Motor neuron (in vitro differentiated cells): Measurements from ENCODE around the gene OCIAD2. TPM values are rescaled to one million over a fixed set of nuclear protein-coding genes. Genes with fewer than 3 reads are reported as not detected.
"Not testable (repeated sequence)": the region's sequence is repeated elsewhere in the genome, so short reads cannot be mapped to it uniquely, and the experiment has no call there.

ENCODE experiments used
- ATAC-seq, 8 experiments: fragments of 200-7000 bp; cut with Tn5 transposase; replicated peaks in 6 of 8; 2 replicates each; pipeline ENCODE4 v1.8.0; 2021; ENCODE audit warnings: mild to moderate bottlenecking in 8 of 8, moderate library complexity in 8 of 8
- H3K27ac ChIP-seq, 2 donors: fragments of 250-450 bp; sonication (Bioruptor Pico); 2 replicates each; pipeline ENCODE4 v1.9.0; 2021; ENCODE audit warnings: antibody characterized with exemption in 2 of 2, mild to moderate bottlenecking in 2 of 2, moderate library complexity in 1 of 2
- H3K4me1 ChIP-seq, 2 donors: fragments of 250-450 bp; sonication (Bioruptor Pico); replicated peaks in 1 of 2; 2 replicates each; pipeline ENCODE4 v1.6.1; 2021; ENCODE audit warnings: antibody characterized with exemption in 2 of 2, mild to moderate bottlenecking in 2 of 2, moderate library complexity in 1 of 2
- H3K4me3 ChIP-seq, 5 donors: fragments of 250-450 bp; sonication (Bioruptor Pico); 2 replicates each; pipeline ENCODE4 v1.9.0; 2021; ENCODE audit warnings: antibody characterized with exemption in 5 of 5, mild to moderate bottlenecking in 5 of 5, moderate library complexity in 4 of 5
- WGBS, 10 experiments: fragments of 450-650 bp; shearing (Covaris generic); methylation state at CpG; one replicate each; pipeline ENCODE4 v1.0.0; 2022; 5-methylcytosine and 5-hydroxymethylcytosine counted together
- in situ Hi-C, 9 experiments: fragments of 400-800 bp; cut with MboI; loops; one replicate each; pipeline ENCODE4 v1.15.0; 2021; ENCODE audit warnings: low sequenced_read_pairs in 9 of 9, low pct_unique_long_range_greater_than_20kb in 2 of 9; ENCODE audit not compliant: unreplicated experiment in 9 of 9
- total RNA-seq, 8 experiments: library from RNA; unstranded; fragments of 300-600 nt; gene quantifications; 2 replicates each; pipeline versions ENCODE4 v1.2.3 to v1.2.4, GENCODE V29; 2022

OCIAD2 gene
- total RNA-seq, 8 experiments from 2014 or later: 3.8 to 43.0 (median 13.0) TPM

DNA sequence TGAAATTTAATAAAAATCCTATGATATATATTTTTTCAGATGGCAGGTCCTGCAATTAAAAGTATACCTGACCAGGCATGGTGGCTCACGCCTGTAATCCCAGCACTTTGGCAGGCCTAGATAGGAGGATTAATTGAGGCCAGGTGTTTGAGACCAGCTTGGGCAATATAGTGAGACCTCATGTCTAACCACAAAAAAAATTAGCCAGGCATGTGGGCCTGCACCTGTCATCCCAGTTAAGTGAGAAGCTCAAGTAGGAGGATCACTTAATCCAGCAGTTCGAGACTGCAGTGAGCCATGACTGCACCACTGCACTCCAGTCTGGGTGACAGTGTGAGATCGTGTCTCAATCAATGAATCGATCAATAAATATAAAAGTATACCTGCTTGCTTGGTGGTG, 2.5 kb downstream of the OCIAD2 start:
- no peaks in the 10 kb centered on the region for H3K4me1 ChIP-seq
- H3K27ac ChIP-seq: no peak overlapping the region
- WGBS, 10 experiments: 60 to 100% (median 100%) methylated on average over 1 to 4 of the region's 4 CpGs; no CpG with 5 or more reads in 4 of the 10 experiments
- no peak overlapping the region for H3K4me3 ChIP-seq
- in situ Hi-C loops: no loop called here
- no peak for ATAC-seq

DNA sequence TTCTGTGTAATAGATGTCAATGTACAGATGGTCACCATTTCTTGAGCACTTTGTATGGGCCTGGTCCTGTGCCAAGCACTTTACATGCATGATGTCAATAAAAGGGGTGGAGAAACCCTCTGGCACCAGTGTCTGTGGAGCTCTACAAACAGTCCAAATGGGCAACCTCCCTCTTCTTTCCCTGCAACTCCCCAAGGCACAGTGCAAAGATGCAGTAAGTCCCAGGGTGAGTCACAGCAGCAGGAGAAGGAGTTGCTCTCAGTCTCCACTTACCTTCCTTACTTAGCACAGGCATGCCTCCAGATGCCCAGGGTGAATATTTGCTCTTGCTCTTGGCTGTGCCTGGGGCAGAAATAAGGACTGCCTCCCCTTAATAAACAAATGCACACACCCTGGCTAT, 4.3 kb downstream of the OCIAD2 start:
- Histone ChIP-seq H3K27ac (no peak overlapping the region), H3K4me1 (no peaks in the 10 kb centered on the region), H3K4me3 (no peak overlapping the region)
- ATAC-seq: peak in 3 of 8 experiments; percentile 86 to 90 (median 86)
- in situ Hi-C loops: no loop called here

DNA sequence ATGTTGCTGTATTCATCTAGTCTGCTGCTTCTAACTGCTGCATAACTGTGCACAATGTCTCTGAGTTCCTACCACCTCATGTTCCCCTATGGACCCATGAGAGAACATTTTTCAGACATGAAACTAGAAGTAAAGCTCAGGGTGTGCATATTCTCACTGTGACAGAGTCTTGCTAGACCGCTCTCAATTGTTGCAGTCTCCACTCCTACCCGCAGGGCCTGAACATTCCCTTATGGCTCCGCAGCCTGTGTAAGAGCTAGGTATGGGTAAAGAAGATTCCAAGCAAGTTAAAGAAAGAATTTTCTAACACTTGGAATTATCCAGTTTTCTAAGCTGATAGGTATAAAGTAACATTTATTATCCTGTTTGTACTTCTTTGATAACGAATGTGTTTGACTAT, 5.4 kb downstream of the OCIAD2 start:
- Histone ChIP-seq H3K4me1 (no peaks in the 10 kb centered on the region), H3K4me3 (no peak overlapping the region), H3K27ac (no peak overlapping the region)
- no peak for ATAC-seq
- in situ Hi-C loops: no loop called here
- 78 to 100% (median 97%) methylated on average over 1 to 4 of the region's 4 CpGs; no CpG with 5 or more reads in 1 of the 10 experiments for WGBS, 10 experiments

DNA sequence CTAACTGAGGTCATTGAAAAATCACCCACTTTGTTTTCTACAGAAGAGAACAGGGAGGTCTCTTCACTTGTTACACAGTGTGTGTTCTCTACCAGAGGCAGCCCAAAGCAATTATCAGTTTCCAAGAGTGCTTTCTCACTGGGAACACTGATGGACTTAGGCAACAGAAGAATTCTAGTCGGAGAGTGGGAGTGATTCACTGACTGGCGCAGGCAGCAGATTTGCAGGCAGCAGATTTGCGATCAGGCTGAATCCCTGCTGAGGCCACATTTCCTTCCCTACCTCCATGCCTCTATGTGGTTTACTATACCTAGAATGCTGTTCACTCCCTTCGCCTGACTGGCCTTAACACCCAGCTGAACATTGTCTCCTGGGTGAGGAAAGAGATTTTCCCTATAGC, 6.6 kb downstream of the OCIAD2 start:
- H3K4me3 ChIP-seq: no peak overlapping the region
- in situ Hi-C loops: no loop called here
- no peaks in the 10 kb centered on the region for H3K4me1 ChIP-seq
- 50 to 100% (median 83%) methylated on average over 2 to 4 of the region's 4 CpGs; no CpG with 5 or more reads in 5 of the 10 experiments for WGBS, 10 experiments
- ATAC-seq: peak in 5 of 8 experiments; percentile 24 to 66 (median 35)
- H3K27ac ChIP-seq: no peak overlapping the region

DNA sequence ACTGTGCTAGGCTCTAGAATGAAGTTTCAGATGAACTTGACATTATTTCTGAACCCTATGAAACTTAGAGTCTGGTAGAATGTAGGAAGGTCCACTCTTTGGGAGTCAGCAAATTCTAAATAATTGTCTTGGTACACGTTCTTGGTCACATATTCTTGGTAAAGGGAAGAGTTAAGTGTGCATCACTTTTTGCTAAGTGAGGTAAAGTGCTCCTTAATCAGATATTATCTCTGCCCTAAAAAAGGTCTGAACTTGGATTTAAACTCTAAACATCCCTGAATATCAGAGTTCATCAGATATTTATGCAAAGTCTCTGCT, 7.2 kb downstream of the OCIAD2 start:
- no peak overlapping the region for H3K27ac ChIP-seq
- H3K4me1 ChIP-seq: no peaks in the 10 kb centered on the region
- H3K4me3 ChIP-seq: no peak overlapping the region
- 55 to 80% (median 67%) methylated on average over 1 of the region's 1 CpG; no CpG with 5 or more reads in 3 of the 10 experiments for WGBS, 10 experiments
- no peak for ATAC-seq
- in situ Hi-C loops: no loop called here

DNA sequence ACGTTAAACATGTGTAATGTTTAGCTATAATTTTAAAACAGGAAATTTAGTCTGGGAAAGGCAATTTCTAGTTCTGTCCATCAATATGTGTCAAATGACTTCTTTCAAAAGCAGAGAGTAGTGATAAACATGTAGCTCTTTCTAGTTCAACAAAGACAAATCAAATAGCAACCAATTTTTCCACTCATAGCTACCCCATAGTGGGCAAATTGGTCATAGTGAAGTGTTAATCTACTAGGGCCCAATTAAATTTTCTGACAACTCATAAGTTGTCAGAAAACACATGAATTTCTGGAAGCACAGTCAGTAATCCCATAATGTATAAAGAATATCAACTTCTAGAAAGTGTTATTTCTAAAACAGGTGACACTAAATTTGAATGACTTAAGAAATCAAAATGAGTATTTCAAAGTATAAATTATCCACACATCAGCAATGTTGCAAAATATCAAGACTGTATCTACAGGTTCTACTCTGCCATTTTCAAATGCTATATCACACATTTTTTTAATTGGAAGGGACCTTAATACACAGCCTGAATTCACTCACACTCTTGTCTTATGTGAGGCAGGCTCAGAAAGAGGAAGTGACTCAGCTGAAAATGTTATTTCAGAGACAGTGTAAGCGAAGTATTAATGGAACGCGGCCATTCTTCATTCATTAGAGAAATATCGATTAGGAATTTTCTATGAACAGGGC, 7.7 kb downstream of the OCIAD2 start:
- no peak for ATAC-seq
- no peak overlapping the region for H3K27ac ChIP-seq
- 87 to 100% (median 95%) methylated on average over 1 to 5 of the region's 5 CpGs; no CpG with 5 or more reads in 2 of the 10 experiments for WGBS, 10 experiments
- no peak overlapping the region for H3K4me3 ChIP-seq
- no peaks in the 10 kb centered on the region for H3K4me1 ChIP-seq
- in situ Hi-C loops: no loop called here

DNA sequence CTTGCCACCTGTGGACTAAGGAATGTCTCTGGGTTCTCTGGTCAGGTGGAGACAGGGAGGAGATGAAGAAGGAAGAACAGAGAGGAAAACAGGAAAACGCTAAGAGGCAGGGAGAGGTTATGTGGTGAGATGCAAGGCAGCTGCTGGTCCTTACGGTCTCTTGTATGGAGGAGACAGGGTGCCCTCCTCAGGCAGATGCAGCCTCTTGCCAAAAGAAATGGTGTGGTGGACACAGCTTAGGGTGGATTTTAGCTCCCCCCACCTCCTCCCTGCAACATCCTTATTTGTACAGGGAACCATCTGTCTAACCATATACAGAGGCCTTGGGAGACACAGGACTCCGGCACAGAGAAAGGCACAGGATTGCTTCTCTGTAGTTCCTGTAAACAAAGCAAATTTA, 9.7 kb downstream of the OCIAD2 start:
- no peaks in the 10 kb centered on the region for H3K4me1 ChIP-seq
- in situ Hi-C loops: no loop called here
- H3K4me3 ChIP-seq: no peak overlapping the region
- 73 to 100% (median 96%) methylated on average over 1 to 3 of the region's 3 CpGs; no CpG with 5 or more reads in 5 of the 10 experiments for WGBS, 10 experiments
- ATAC-seq: no peak
- H3K27ac ChIP-seq: no peak overlapping the region

DNA sequence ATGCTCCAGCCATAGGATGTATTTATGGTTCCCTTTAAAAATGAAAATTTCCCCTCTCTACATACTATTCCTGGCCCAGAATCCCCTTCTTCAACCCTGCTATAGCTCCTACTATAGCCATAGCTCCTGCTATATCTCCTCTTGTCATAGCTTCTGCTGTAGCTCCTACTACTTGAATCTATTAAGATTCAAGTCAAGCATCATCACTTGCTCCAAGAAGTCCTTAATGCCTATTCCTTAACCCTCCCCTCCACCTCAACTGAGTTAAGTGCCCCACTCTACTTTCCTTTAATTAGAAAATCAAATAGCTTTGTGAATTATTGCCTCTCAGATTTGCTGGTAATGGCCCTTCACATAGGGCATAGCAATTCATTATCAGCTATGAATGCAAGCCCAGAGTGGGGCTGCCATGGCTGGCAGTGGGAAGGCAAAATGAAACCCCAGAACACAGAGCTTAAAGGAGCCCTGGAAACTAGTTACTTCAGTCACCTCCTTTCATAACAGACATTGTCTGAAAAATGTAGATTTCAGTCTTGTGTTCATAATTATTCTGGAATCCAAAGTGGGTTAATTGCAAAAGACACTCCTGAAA, 15.4 kb downstream of the OCIAD2 start:
- in situ Hi-C loops: no loop called here
- no peak overlapping the region for H3K4me3 ChIP-seq
- H3K27ac ChIP-seq: no peak overlapping the region
- no peaks in the 10 kb centered on the region for H3K4me1 ChIP-seq
- ATAC-seq: no peak

DNA sequence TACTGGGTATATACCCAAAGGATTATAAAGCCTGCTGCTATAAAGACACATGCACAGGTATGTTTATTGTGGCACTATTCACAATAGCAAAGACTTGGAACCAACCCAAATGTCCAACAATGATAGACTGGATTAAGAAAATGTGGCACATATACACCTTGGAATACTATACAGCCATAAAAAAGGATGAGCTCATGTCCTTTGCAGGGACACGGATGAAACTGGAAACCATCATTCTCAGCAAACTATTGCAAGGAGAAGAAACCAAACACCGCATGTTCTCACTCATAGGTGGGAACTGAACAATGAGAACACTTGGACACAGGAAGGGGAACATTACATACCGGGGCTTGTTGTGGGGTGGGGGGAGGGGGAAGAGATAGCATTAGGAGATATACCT, 16.8 kb downstream of the OCIAD2 start:
- in situ Hi-C loops: not testable (repeated sequence)

DNA sequence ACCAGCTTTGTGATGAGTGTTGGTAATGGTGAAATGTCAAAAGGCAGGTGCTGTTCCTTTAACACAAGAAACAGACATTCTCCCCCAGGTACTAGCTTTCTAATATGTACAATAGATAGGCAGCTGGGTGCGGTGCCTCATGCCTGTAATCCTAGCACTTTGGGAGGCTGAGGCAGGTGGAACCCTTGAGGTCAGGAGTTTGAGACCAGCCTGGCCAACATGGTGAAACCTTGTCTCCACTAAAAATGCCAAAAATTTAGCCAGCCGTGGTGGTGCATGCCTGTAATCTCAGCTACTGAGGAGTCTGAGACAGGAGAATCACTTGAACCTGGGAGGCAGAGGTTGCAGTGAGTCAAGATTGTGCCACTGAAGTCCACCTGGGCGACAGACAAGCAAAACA, 24.9 kb downstream of the OCIAD2 start:
- in situ Hi-C loops: not testable (repeated sequence)
- WGBS, 10 experiments: 13 to 76% (median 63%) methylated on average over 1 to 3 of the region's 3 CpGs; no CpG with 5 or more reads in 3 of the 10 experiments

More for the DNA sequence above, 16.8 kb downstream of the OCIAD2 start:
- not testable (repeated sequence) for H3K27ac ChIP-seq, H3K4me1 ChIP-seq, H3K4me3 ChIP-seq, ATAC-seq
- 100% methylated on average over 1 of the region's 3 CpGs; no CpG with 5 or more reads in 9 of the 10 experiments for WGBS, 10 experiments

DNA sequence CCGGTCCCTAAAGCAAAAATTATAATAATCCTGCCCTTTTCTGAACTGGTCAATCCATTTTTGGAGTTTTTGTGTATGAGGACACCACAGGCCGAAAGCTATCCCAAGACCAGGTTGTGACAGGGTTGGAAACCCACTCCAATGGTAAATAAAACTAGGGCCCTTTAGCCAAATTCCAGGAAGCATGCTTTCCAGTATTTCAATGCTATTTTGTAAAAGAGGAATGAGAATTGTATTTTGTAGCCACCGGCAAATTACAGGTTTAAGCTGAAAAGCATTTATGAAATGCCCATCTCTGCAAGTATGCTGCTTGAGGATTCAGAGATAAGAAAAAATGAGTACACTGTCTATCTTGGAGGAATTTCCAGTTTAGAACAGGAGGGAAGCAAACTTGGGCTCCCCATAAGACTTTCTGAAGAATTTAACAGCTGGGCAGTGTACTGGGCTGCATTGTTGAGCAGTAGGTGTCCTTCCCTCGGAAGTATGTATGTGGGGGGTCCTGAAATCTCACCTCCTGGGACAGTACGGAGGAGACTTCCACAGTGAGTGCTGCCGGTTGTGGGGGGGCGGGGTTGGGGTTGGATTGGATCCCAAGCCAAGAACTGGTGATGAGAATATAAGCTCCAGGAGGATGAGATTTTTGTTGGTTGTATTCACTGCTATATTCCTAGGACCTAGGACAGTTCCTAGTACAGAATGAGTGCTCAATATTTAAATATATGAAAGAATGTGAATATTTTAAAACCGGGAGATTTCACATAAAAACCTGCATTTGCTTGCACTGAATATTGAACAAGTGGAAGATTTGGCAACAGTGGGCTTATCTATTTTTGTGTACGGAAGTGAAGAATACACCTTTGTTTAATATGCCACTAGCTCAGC, 26.8 kb downstream of the OCIAD2 start:
- H3K27ac ChIP-seq: no peak overlapping the region
- WGBS, 10 experiments: 45 to 83% (median 65%) methylated on average over 1 to 9 of the region's 9 CpGs
- peak in 1 of 8 experiments; percentile 32 for ATAC-seq

More for the DNA sequence above, 24.9 kb downstream of the OCIAD2 start:
- not testable (repeated sequence) for H3K27ac ChIP-seq, H3K4me1 ChIP-seq, ATAC-seq, H3K4me3 ChIP-seq

DNA sequence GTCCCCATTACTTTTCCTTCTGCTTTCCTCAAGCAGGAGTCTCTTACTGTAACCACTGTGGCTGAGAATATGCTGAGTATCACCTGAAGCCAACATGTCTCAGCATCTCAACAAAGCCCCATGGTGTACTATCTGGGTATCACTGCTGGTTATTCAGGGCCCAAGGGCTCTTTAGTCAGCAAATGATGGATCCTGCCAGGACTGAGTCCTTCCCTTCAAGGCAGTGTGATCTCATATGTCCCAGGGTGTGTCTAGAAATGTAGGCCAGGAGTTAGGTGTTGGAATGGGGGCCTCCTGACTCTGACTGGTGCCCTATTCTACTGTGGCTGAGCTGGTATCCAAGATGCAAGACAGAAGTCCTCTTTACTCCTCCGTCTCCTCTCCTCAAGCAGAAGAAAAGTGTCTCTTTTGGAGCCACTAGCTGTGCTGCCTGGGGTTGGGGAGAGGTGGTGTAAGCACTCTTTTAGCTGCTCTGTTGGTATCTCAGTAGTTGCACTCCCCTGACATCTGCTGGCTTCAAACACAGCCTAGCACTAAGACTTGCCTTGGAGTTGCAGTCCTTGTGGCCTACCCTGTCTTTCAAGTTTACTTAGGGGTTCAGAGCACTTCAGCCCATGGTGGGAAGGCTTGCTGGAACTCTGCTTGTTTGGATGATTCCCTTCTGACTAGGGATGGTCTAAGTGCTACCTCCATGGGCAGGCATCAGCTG, 28.6 kb downstream of the OCIAD2 start:
- peak in 2 of 8 experiments; percentile 63 to 70 for ATAC-seq
- Histone ChIP-seq H3K4me3 (no peak overlapping the region), H3K4me1 (no peaks in the 10 kb centered on the region), H3K27ac (no peak overlapping the region)
- WGBS, 10 experiments: 86% methylated on average over 1 of the region's 1 CpG; no CpG with 5 or more reads in 9 of the 10 experiments
- in situ Hi-C loops: no loop called here

More for the DNA sequence above, 26.8 kb downstream of the OCIAD2 start:
- in situ Hi-C loops: no loop called here
- no peaks in the 10 kb centered on the region for H3K4me1 ChIP-seq
- H3K4me3 ChIP-seq: no peak overlapping the region

DNA sequence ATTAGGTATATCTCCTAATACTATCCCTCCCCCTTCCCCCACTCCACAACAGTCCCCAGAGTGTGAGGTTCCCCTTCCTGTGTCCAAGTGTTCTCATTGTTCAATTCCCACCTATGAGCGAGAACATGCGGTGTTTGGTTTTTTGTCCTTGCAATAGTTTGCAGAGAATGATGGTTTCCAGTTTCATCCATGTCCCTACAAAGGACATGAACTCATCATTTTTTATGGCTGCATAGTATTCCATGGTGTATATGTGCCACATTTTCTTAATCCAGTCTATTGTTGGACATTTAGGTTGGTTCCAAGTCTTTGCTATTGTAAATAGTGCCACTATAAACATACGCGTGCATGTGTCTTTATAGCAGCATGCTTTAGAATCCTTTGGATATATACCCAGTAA, 41.9 kb downstream of the OCIAD2 start:
- in situ Hi-C loops: loop anchor here in 1 of 9 experiments (25.0 kb wide), 1 partner anchor 98 kb away; no protein-coding TSS in a partner anchor
- WGBS, 10 experiments: 100% methylated on average over 1 to 2 of the region's 4 CpGs; no CpG with 5 or more reads in 8 of the 10 experiments
- H3K4me1 ChIP-seq, ATAC-seq, H3K4me3 ChIP-seq, H3K27ac ChIP-seq: not testable (repeated sequence)
